ENCODE data around the gene NIPSNAP2.

DNA sequence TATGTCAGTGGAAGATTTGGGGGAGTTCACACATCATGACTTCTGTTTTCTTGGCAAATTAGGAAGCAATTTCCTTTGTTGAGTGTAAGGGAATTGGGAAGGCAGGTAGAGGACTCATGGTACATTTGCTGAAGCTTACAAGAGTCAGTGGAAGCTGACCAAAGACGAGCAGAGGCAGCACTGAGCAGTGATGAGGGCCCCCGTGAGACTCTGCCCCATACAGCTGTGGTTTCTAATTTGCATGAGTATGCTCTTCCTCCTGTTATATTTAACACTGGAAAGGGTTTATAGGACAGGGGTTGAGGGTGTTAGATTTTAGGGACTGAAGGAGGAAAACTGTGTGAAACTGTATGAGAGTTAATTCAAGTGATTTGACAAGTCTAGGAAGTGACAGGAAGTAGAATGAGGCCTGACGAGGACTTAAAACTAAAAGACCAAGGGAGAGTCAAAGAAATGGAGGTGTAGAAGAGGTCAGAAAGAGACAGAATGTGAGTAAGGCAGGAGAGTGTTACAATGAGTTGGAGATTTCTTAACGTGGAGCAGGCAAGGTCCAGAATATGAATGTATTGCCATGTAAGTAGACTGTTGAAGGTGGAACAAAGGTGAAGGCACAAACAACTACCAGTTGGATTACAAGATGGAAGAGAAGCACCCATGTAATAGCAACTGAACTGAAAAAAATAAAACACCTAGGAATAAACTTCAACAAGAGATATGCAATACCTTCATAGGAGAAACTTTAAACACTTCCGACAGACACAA lies 36.2 kb upstream of the NIPSNAP2 start:
- TF ChIP-seq, protein P1, sequence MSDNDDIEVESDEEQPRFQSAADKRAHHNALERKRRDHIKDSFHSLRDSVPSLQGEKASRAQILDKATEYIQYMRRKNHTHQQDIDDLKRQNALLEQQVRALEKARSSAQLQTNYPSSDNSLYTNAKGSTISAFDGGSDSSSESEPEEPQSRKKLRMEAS (IDR thresholded peaks at IDR 0.05), result no peak
- TF ChIP-seq, protein P2, sequence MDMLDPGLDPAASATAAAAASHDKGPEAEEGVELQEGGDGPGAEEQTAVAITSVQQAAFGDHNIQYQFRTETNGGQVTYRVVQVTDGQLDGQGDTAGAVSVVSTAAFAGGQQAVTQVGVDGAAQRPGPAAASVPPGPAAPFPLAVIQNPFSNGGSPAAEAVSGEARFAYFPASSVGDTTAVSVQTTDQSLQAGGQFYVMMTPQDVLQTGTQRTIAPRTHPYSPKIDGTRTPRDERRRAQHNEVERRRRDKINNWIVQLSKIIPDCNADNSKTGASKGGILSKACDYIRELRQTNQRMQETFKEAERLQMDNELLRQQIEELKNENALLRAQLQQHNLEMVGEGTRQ (IDR thresholded peaks at IDR 0.05), result no peak
- TF ChIP-seq ZC3H11A (IDR thresholded peaks at IDR 0.05), result no peak
- no peak for TF ChIP-seq PHF8 (IDR thresholded peaks at IDR 0.05; ENCODE audit: borderline replicate concordance, low read depth)
- no peak for TF ChIP-seq MAZ (IDR thresholded peaks at IDR 0.05; ENCODE audit: borderline replicate concordance, low read depth, low read length)
- TF ChIP-seq, protein P3, sequence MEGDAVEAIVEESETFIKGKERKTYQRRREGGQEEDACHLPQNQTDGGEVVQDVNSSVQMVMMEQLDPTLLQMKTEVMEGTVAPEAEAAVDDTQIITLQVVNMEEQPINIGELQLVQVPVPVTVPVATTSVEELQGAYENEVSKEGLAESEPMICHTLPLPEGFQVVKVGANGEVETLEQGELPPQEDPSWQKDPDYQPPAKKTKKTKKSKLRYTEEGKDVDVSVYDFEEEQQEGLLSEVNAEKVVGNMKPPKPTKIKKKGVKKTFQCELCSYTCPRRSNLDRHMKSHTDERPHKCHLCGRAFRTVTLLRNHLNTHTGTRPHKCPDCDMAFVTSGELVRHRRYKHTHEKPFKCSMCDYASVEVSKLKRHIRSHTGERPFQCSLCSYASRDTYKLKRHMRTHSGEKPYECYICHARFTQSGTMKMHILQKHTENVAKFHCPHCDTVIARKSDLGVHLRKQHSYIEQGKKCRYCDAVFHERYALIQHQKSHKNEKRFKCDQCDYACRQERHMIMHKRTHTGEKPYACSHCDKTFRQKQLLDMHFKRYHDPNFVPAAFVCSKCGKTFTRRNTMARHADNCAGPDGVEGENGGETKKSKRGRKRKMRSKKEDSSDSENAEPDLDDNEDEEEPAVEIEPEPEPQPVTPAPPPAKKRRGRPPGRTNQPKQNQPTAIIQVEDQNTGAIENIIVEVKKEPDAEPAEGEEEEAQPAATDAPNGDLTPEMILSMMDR (IDR thresholded peaks at IDR 0.05), result no peak
- TF ChIP-seq RFX5 (IDR thresholded peaks at IDR 0.05), result no peak
- TF ChIP-seq CBX2 (IDR thresholded peaks at IDR 0.05; ENCODE audit: borderline replicate concordance, low read depth), result no peak
- no peak for TF ChIP-seq CHD2 (IDR thresholded peaks at IDR 0.05; ENCODE audit: low read length, partially characterized antibody)
- no peak for TF ChIP-seq KDM1A (IDR thresholded peaks at IDR 0.05; ENCODE audit: low read depth)
- TF ChIP-seq RAD21 (conservative IDR thresholded peaks at IDR 0.05 in 1 of 2, IDR thresholded peaks at IDR 0.05 in 1 of 2), result no peak
- TF ChIP-seq POLR2A (IDR thresholded peaks at IDR 0.05; ENCODE audit: low read length), result no peak
- TF ChIP-seq, protein P4, sequence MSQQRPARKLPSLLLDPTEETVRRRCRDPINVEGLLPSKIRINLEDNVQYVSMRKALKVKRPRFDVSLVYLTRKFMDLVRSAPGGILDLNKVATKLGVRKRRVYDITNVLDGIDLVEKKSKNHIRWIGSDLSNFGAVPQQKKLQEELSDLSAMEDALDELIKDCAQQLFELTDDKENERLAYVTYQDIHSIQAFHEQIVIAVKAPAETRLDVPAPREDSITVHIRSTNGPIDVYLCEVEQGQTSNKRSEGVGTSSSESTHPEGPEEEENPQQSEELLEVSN (IDR thresholded peaks at IDR 0.05; ENCODE audit: borderline replicate concordance, low read depth), result no peak

All from A549 (cell line).